DMS79 (cell line): ENCODE measurements around the gene KCNJ11.

Experiments
- DNase-seq: peaks from one replicate; lab custom pipeline; 2025; lab: John Stamatoyannopoulos, UW

Gene KCNJ11

DNA sequence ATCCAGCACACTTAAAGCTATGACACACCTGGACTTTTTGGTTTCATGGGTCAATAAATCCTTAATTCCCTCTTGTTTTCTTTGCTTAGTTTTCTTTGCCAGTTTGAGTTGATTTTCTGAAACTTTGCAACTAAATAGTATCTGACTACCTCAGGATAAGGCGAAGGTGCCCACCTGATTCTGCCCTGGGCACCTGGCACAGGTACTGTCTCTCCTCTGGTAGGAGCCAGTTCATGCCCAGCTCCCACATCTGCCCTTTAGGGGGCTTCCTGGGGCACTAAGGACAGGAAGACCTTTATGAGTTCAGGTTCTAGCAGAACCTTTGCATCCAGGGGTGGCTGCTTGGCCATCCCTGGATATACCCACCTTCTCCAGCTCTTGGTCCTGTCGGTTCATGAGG, 19.6 kb upstream of the KCNJ11 start:
- DNase-seq: no peak

DNA sequence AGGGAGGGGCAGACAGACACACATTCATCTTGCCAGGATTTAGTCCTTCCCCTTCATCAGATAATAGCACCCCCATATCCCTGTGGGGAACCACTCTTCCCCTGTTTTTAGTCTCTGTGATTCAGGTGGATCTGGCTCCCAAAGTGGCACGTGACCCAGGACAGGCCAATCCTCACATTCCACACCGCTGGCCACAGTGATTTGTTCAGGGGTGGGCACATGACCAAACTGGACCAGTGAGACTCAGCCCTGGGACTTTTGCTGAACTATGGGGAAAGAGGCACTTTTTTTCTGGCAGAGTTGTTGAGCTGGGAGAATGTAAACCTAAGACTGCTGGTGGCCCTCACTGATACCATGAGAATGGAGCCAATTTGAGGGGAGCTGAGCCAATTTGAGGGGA, 19.1 kb upstream of the KCNJ11 start:
- no peak for DNase-seq

DNA sequence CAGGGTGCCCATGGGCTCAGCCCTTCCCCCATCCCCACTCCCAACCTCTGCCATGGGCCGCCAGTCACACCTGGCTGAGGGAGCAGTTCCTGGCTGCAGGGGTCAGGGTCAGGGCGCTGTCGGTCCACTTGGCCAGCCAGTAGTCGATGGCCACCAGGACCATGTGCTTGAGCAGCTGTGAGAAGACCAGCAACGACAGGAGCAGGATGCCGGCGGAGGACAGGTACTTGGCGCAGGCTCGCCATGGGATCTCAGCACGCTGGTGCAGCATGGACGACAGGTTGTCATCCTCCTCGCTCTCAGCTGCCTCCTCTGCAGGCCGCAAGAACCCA, 18.3 kb upstream of the KCNJ11 start:
- no peak for DNase-seq

DNA sequence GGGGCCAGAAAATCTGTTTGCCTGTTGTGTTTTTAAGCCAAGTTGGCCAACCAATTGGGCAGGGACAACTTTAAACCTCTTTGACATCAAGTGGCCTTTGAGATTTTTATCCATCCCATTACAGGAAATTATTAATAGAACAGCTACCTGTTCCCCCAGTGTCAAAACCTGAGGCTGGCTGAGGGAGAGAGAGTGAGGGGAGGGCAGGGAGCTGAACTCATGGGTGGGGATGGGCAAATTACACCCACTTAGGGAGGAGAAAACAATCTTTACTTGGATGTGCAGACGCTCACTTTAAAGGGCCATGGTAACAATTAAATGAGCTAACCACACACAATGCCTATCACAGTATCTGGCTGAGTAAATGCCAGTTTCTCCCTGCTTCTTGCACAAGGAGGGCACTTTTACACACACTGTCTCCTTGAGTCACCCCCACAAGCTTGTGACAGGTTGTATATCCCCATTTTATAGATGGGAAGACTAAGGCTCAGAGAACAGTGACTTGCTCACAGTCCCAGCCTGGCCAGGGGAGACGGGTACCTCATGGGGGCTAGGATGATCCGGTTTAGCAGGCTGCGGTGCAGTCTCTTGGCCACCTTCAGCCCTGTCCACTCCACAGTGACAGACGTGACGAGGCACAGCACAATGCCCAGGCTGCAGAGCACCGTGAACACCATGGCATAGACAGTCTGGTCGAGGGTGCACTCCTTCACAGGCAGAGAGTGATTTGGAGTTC, 17.8 kb upstream of the KCNJ11 start:
- DNase-seq: no peak

DNA sequence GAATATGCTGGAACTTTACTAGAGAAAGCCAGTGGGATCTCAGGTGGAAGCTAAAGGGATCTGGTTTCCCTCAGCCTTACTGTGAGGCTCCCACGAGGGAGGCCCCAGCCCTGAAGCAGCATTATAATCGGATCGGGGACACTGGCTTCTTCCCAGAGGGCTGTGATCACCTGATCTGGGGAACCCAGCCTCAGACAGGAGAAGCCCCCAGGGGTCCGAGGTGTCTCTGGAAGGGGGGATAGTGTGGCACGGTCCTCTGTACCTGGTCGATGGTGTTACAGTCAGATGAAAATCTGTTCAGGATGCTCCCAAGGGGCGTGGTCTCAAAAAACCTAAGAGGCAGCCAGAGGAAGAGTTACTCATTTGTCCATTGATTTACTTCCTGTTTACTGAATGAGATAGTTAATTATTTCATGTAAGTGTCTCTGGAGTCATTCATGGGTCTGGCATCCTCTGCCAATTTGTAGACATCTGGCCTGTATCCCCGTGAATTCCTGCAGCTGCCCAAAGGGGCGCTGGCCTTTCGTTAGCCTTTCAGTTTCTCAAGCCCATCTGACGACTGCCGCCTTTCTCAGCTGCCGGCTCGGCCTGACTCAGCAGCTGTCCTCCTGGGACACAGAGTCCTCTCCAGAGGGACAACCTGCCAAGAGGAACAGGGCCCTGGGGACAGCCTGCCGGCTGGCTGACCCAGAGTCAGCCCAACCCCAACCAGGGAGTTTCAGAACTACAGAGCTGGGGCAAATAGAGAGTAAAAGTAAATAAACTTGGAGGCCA, 17.0 kb upstream of the KCNJ11 start:
- no peak for DNase-seq

DNA sequence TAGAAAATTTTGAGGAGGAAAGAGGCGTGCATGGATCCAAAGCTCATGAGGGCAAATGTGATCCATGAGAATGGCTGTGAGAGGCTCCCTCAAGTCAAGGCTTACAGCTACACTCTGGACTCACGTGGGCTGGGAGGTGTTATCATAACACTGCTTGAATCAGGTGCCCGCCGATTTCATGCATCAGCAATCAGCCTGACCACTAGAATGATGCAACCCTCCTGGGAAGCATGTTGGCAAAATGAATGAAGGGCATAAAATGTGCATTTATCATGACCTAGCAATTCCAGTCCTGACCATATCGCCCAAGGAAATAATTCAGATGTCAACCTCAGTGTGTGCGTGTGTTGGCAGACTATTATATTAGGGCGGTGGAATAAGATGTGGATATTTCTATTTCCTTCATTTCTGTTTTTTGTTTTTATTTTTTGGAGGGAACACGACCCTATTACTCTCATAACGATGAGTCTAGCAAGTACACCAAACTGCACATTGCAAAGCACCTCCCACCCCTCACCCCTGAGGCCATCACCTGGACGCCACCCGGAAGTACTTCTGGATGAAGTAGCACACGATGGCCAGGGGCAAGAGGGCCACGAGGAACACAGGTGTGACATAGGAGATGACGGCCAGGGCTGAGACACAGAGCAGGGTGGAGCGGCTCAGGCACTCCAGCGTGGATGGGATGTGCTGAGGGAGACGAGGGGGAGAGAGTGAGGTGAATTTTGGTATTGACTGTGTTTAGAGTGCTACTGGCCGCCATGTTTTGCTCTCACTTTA, 15.7 kb upstream of the KCNJ11 start:
- peak; percentile 45 for DNase-seq

DNA sequence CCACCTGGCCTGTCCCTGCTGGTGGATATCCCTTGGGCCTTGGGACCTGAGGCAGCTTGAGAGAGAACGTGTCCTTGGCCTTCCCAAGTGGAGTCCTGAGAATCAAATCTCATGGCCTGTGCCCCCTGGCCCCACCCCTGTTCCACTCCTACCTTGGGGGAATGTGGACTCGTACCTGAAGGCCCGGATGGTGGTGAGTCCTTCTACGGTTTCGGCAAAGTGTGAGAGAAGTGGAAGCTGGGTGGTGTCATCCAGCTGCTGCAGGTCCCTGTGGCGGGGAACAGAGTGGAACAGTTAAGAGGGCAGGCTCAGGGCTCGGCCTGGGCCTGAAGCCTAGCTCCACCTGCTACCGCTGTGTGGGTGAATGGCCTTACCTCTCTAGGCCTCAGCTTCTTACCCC, 14.0 kb upstream of the KCNJ11 start:
- no peak for DNase-seq

DNA sequence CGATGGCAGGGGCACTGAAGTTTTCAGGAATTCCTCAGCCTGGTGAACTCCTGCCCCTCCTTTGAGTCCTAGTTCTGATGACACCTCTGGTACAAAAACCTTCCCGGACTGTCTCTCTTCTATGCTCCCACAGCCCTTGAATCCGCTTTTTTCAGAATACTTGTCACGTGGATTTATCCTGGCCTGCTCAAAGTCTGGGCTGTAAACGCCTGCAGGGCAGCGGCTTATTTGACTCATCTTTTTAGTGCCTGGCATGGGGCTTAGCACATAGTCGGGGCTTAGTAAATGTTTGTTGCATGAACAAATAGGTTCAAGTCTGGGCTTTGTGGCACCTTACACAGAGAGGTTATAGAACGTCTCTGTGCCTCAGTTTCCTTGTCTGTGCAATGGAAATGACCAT, 13.4 kb upstream of the KCNJ11 start:
- no peak for DNase-seq

DNA sequence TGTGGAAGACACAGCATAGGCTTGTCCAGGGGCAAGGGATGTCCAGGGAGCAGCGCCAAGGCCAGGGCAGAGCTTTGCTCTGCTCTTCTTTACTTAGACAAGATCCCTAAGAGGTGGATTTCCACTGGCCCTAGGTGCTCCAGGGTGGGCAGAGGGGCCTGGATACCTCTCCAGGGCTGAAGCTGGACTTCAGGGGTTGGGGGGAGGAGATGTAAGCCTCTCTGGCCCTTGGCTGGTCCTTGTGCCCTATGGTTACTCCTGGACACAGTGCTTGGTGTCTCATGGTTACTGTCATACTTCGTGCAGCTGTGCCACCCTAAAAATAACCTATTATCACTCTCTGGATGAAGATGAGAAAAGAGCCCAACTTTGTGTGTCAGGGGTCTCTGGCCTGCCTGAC, 12.9 kb upstream of the KCNJ11 start:
- no peak for DNase-seq

DNA sequence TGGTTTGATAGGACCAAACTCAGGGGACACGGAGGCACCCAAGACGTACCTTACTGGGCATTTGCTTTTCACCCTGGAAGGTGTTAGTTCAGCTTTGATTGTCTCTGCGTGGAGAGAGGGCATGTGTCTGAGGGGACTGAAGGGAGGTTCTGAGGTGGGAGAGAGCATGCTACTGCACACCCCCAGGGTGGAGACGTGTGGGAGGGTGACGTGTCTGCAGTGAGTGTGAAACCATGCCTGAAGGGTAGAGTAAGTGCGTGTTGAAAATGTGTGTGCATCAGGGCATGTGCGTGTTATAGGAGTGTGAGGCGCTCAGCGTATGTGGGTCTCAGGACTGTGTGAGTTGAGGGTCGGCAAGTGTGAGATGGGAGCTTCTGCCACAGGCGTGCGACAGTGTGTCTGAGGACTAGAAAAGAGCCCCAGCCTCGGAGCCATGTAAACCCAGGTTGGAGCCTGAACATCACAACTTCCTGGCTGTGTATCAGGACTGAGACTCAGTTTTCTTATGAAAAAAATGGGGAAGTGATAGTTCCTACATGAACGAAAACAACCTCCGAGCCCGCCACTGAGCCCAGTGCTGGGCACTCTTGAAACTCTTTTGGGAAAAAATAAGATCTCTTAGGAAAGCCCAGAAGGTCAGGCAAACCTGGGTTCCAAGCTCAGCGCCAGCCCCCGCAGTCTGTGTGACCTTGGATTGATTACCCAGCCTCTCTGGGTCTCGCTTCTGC, 11.8 kb upstream of the KCNJ11 start:
- DNase-seq: no peak

DNA sequence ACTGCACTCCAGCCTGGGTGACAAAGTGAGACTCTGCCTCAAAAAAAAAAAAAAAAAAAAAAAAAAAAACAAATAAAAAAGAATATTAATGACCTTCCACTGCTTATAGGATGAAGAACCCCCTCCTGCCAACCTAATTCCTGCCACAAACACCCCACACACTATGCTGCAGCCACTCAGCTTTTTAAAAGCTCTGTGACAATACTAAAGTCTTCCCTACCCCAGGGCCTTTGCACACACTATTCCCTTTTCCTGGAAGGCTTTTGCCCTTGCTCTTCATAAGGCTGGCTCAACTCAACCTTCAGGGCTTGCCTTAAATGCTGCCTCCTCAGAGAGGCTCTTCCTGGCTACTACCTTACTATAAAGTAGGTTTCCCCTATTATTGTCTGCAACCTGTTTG, 10.8 kb upstream of the KCNJ11 start:
- no peak for DNase-seq

DNA sequence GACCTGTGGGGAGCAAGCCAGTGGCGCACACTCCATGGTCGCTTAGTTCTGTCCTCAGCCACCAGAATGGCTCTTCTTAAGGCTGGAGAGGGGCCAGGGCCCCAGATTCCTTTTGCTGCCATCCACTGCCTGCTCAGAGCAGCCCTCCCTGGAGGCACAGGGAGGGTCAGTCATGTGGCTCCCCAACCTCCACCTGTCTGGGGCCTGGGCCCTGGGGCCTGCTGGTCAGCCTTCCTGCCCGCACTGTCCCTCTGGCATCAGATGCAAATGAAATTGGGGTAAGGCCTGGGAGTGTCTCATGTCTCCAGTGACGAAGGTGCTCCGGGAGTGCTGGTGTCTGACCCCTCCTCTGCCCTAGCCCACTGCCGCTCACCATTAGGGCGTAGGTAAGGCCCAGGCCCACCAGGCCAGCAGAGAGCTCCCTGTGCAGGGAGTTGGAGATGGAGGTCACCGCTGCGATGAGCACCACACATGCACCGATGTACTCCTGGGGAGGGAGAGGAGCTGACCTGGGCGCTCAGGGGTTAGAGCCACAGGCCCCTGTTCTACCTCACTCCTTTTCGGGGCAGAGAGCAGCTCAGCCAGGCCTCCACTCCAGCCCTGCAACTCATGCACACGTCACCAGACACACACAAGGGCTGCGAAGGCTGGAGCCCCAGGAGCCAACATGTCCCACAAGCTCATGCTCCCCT, 9.0 kb upstream of the KCNJ11 start:
- DNase-seq: no peak

DNA sequence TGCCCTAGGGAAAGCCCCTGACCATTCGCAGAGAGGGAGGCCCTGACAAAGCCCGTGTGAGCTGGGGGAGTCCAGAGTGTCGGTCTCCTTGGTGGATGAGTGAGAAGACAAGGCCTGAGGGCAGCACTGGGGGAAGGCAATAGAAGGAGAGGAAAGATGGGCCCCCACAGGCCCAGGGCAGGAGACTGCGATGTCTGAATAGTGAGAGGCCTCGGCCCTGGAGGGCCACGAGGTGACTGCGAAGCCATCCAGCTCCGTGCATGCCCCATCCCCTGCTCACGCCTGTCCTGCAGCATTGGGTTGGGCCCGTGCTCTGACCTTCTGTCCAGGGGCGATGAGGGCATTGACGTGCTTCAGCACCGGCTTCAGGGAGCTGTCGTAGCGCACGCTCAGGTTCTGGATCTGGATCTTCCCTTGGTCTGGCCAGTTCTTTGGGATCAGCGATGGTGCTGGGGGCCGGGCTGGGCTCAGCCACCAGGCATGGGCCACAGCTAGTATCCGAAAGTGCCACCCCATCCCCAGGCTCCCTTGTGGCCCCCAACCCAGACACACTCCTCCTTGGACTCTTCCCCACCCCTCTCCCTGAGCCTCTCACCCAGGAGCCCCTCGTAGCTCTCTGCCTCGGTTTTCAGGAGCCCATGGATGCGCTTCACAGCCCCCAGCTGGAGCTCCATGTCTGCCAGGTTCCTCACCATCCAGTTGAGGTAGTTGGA, 8.3 kb upstream of the KCNJ11 start:
- no peak for DNase-seq

DNA sequence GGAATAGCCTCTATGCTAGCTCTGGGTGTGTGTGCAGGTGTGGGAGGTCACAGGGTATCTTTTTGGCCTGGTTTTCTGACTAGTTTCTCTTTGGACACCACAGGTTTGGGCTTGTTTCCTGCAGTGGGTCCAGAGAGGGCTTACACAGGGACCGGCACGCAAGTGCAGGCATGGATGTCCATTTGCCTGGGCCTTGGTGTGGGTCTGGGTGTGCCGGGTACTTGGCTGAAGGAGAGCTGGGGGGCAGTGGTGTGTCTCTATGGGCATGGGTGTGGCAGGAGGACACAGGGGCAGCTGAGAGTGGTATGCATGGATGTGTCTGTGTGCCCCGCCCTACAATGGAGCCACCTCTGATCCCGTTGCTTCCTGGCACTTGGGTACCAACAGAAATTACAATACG, 7.5 kb upstream of the KCNJ11 start:
- no peak for DNase-seq

DNA sequence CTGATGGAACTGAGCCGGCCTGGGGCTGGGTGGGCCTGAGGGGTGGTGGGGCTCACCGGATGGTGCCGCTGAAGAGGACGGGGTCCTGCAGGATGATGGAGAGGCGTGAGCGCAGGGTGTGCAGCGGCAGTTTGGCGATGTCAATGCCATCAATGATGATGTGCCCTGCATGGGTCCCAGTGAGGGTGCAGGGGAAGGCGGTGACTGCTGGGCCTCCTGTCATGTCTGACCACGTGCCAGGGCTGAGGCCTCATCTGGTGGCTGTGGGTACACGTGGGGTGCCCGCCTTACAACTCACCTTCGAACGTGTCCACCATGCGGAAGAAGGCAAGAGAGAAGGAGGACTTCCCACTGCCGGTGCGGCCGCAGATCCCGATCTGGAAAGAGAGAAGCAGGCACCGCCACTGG, 7.1 kb upstream of the KCNJ11 start:
- no peak for DNase-seq

DNA sequence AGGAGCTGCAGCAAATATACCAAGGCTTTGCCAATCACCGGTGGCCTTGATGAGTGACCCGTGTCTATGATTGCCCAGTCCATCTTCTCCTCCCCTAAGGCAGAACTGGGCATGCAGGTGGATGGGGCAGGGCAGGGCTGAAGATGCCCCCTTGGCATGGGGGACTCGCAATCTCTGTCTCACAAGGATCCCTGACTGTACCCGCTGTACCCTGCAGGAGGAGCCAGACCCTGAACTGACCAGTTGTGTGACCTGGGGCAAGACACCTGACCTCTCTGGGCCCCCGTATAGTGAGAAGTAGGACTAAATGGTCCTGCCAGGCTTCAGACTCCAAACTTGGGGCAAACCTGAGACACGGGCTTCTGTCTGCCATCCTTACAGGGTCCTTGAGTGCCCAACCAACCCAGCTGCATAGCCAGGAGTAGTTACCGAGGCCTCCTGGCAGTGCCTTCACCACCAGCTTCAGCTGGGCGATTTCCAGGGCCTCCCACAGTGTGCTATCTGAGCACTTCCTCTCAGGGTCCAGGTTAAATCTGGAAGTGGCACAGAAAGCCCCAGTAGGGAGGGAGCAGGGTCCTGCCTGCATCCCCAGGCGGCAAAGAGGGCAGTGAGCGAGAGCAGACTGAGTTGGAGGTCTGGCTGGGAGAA, 6.4 kb upstream of the KCNJ11 start:
- DNase-seq: no peak

DNA sequence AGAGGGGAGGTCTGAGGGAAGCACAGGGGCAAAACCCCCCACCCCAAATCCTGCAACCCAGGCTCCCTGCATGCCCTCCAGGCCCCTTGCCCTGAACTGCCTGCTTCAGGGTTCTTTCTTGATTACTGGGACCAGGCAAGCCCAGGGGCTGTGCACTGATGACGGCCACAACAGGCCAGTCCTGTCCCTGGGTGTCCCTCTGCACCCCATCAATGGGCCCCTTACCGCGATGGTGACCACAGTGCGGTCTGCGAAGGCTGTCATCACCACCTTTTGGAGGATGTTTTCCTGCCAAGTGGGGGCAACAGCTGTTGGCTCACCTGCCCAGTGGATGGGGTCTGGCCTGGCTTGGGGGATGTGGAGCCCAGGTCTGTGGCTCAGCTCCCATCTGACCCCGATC, 5.0 kb upstream of the KCNJ11 start:
- DNase-seq: no peak

DNA sequence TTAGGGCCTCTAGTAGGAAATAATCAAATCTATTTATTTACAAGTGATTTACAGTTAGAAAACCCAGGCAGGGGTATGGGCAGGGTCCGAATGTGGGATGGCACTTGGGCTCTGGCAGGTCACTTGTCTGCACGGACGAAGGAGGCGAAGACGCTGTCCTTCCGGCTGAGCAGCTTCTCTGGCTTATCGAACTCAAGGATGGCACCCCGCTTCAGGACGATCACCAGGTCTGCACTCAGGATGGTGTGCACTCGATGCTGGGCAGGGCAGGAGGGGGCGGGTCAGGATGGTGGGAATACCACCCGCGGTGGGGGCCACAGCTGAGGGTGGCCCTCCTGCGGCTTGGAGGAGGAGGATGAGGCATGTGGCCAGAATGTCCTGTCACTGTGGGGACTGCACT, 4.4 kb upstream of the KCNJ11 start:
- DNase-seq: no peak

DNA sequence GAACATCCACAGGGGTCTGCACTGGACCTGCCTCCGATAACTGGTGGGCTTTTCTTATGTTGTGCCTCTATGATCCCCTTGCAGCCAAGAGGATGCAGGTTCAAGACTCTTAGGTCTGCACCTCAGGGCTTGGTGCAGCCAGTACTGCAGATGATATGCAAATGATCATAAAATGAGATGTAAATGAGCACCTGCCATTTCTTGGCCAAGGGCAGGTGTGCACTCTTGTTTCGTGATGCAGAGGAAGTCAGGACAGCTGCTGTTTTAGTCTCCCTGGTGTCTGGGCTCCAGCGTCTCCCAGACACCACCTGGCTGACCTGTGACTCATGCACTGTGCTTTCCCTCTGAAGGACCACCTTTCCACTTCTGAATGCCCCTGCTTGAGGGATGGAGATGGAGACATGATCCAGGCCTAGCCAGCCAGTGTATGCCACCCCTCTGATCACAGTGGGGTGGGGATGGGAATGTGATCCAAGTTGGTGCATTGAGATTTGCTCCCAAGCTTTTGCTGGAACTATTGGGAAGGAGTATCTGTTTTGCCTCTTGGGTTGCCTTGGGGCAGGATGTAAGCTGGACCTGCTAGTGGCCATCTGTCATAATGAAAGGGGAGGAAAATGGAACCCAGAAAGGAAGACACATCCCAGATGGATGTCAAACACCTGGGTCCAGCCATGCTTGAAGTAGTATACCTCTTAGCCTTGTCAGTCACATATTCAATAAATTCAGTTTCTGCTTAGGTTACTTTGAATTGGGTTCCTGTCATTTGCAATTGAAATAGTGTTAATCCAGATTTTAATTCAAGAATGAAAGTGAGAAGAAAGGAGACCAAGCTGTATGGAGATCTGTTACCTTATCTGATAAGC, 3.3 kb upstream of the KCNJ11 start:
- peak; percentile 57 for DNase-seq
